Cardiac muscle cell (in vitro differentiated cells and primary cell): ENCODE data around the gene LRRC2. TPM values are rescaled to one million over a fixed set of nuclear protein-coding genes. Genes with fewer than 3 reads are reported as not detected.
"Not testable (repeated sequence)": the region's sequence is repeated elsewhere in the genome, so short reads cannot be mapped to it uniquely, and the experiment has no call there.

ENCODE experiments used
- DNase-seq, 2 donors: peaks; one replicate each; pipeline versions ENCODE4 v3.0.0 to v3.0.0-alpha.2; 2010 to 2017; ENCODE audit warnings: low read depth in 1 of 2, low spot score in 1 of 2
- H3K27ac ChIP-seq: fragments of 200-600 bp; sonication (generic); 2 replicates; pipeline ENCODE4 v1.5.1; 2016
- H3K27me3 ChIP-seq: fragments of 200-600 bp; sonication (generic); 2 replicates; pipeline ENCODE4 v1.6.0; 2016; ENCODE audit warnings: control low read depth
- H3K36me3 ChIP-seq: fragments of 200-600 bp; sonication (generic); 2 replicates; pipeline ENCODE4 v1.5.1; 2016; ENCODE audit warnings: control low read depth
- H3K4me1 ChIP-seq: fragments of 200-600 bp; sonication (generic); 2 replicates; pipeline ENCODE4 v1.8.1; 2017; ENCODE audit warnings: low read depth, mild to moderate bottlenecking, mixed run types
- H3K4me3 ChIP-seq: fragments of 200-600 bp; sonication (generic); 2 replicates; pipeline ENCODE4 v1.5.1; 2016; ENCODE audit warnings: mild to moderate bottlenecking
- H3K9me3 ChIP-seq: fragments of 200-600 bp; sonication (generic); 2 replicates; pipeline ENCODE4 v1.5.1; 2017; ENCODE audit warnings: low read depth, mild to moderate bottlenecking, control low read depth
- polyA plus RNA-seq: library from polyadenylated mRNA; unstranded; fragments of >200 nt; fragmentation: Nextera tagmentation; extraction: Ambion mirVana; gene quantifications from 2 replicates; pipeline ENCODE4 v1.2.1, GENCODE V29; 2016
- total RNA-seq: library from RNA; depleted of rRNA; stranded (reverse); fragments of >200 nt; gene quantifications from 2 replicates; pipeline ENCODE4 v1.2.3, GENCODE V29; 2016
- TF ChIP-seq, protein P1 (sequence below): IDR thresholded peaks from 2 replicates; pipeline ENCODE4 v1.5.1; 2012; ENCODE audit warnings: low read depth, mild to moderate bottlenecking, low read length

Gene LRRC2
- total and polyA plus RNA-seq, 2 experiments from 2014 or later = 0.77 to 1.6 TPM

DNA sequence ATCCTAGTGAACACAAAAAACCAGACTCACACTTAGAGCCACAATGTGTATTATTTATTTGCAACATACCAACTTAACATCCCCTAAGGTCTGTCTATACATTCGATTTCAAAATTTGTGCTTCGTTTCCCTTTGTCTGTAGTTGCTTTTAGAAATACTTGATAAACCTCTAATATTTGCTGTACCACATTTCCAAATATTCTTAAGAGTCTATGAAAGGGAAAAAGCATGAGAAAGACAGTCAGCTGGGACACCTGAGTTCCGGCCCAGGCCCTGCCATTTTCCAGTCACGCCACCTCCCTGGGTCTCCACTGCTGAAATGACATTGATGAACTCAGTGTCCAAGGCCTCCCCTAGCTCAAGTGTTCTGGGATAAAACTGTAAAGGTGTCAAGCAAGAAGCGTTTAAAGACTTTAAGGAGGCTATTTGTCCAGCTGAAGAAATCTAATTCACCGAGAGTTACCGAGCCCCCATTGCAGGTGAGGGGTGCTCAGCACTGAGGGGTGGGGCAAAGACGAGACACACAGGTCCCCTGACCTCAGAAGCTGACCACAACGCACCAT is 26.6 kb downstream of the LRRC2 start:
- Histone ChIP-seq H3K4me1 (peaks cover 16% of the 10 kb centered on the region), H3K27ac (peak overlapping the region; percentile 13), H3K9me3 (no peaks in the 10 kb centered on the region), H3K4me3 (no peak overlapping the region), H3K27me3 (no peaks in the 10 kb centered on the region), H3K36me3 (no peaks in the 10 kb centered on the region)
- DNase-seq = no peak
- TF ChIP-seq, protein P1, sequence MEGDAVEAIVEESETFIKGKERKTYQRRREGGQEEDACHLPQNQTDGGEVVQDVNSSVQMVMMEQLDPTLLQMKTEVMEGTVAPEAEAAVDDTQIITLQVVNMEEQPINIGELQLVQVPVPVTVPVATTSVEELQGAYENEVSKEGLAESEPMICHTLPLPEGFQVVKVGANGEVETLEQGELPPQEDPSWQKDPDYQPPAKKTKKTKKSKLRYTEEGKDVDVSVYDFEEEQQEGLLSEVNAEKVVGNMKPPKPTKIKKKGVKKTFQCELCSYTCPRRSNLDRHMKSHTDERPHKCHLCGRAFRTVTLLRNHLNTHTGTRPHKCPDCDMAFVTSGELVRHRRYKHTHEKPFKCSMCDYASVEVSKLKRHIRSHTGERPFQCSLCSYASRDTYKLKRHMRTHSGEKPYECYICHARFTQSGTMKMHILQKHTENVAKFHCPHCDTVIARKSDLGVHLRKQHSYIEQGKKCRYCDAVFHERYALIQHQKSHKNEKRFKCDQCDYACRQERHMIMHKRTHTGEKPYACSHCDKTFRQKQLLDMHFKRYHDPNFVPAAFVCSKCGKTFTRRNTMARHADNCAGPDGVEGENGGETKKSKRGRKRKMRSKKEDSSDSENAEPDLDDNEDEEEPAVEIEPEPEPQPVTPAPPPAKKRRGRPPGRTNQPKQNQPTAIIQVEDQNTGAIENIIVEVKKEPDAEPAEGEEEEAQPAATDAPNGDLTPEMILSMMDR = no peak

DNA sequence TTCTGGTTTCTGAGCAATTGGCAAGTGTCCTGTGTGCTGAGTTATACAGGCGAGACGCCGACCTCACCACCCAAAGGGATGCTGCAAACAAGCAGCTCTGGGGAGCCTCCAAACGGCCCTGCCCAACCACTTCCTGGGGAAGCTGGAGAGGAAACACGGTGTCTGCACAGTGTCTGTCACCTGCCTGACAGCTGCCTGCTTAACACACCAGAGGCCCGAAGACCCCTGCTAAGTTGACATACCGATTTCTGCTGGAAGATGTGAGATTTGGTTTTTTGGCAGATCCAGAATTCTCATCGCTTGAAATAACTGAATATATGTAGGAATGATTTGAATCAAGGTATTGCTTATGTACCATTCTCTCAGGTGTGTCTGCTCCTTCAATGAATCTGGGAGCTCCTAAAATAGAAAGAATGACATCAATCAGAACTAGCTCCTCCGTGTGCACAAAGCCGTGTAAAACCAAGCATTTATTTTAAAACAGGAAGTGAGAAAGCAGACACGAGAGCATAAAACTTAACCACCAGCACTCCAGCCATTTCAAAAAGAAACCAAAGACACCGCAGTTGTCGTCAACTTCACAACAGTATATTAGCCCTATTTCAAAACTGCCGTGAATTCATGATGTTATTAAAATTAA is 27.2 kb downstream of the LRRC2 start:
- H3K9me3 ChIP-seq = no peaks in the 10 kb centered on the region
- peak overlapping the region; percentile 13 for H3K27ac ChIP-seq
- no peak overlapping the region for H3K4me3 ChIP-seq
- peaks cover 16% of the 10 kb centered on the region for H3K4me1 ChIP-seq
- no peaks in the 10 kb centered on the region for H3K27me3 ChIP-seq
- H3K36me3 ChIP-seq = no peaks in the 10 kb centered on the region
- peak; percentile 41 to 68 for DNase-seq
- TF ChIP-seq, protein P1 = no peak

DNA sequence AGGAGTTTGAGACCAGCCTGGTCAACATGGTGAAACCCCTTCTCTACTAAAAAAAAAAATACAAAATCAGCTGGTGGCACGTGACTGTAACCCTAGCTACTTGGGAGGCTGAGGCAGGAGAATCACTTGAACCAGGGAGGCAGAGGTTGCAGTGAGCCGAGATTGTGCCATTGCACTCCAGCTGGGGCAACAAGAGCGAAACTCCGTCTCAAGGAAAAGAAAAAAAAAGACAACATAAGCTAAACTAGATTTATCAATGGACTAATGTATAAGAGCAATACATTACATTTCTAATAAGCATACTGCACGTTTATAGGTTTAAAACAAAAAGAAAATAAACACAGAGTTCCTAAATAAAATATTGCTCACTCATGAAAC is 27.7 kb downstream of the LRRC2 start:
- peak overlapping the region; percentile 13 for H3K27ac ChIP-seq
- not testable (repeated sequence) for H3K36me3 ChIP-seq, H3K4me3 ChIP-seq, H3K9me3 ChIP-seq, DNase-seq, H3K27me3 ChIP-seq
- peaks cover 16% of the 10 kb centered on the region for H3K4me1 ChIP-seq

DNA sequence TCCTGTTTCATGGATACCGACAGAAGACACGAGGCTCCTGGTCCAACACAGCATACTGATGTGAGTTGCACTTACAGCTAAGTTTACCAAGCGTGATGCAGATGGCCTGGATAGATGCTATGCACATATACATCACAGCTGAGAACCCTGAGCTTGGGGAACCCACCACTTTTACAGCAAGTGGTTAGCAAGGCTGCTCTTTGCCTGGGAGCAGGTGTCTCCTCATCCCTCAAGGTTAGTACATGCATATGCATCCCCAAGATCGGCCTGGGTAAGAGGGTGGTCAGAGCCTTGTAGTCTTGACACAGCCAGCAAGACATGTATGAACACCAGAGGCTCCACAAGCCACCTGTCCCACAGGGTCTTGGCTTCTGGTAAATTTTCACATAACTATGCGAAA is 28.3 kb downstream of the LRRC2 start:
- Histone ChIP-seq H3K9me3 (no peaks in the 10 kb centered on the region), H3K36me3 (no peaks in the 10 kb centered on the region), H3K27ac (no peak overlapping the region), H3K4me3 (no peak overlapping the region), H3K4me1 (peaks cover 16% of the 10 kb centered on the region), H3K27me3 (no peaks in the 10 kb centered on the region)
- DNase-seq = no peak
- TF ChIP-seq, protein P1 = no peak

DNA sequence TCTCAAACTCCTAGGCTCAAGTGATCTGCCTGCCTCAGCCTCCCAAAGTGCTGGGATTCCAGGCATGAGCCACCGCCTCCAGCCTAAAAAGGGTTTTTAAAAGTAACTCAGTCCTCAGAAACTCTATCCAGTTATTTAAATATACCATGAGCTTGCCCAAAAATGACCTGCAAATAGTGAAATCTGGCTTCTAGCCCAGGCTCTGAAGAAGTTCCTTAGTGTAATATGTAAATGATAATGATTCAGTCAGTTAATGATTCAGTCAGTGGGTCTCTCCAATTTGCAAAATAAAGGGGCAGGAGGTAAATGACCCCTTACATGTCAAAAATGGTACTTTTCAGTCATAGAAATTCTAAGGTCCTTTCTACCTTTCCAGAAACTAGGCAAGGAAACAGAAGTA is 28.8 kb downstream of the LRRC2 start:
- DNase-seq = no peak
- TF ChIP-seq, protein P1 = no peak
- no peaks in the 10 kb centered on the region for H3K36me3 ChIP-seq

DNA sequence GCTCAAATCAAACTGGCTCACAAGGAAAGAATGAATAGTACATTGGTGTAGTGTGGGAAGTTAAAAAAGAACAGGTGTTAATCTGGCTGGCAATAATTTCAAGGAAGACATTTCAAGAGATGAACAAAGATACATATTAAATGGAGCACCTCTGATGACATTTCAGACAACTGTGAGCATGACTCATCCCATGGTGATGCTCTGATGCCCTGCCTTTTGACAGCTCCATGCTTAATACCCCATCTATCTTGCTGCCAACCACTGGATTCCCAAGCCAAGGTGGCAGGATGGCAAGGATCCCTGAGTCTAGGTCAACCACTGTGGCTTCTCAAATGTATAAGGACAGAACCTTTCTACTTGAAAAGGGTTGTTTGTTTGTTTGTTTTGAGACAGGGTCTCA is 29.3 kb downstream of the LRRC2 start:
- no peaks in the 10 kb centered on the region for H3K36me3 ChIP-seq
- no peak overlapping the region for H3K27ac ChIP-seq
- H3K4me1 ChIP-seq = peaks cover 16% of the 10 kb centered on the region
- TF ChIP-seq, protein P1 = no peak
- no peak for DNase-seq
- no peaks in the 10 kb centered on the region for H3K27me3 ChIP-seq
- no peak overlapping the region for H3K4me3 ChIP-seq
- H3K9me3 ChIP-seq = no peaks in the 10 kb centered on the region

More for the DNA sequence above, 28.8 kb downstream of the LRRC2 start:
- no peak overlapping the region for H3K27ac ChIP-seq
- H3K27me3 ChIP-seq = no peaks in the 10 kb centered on the region
- peaks cover 16% of the 10 kb centered on the region for H3K4me1 ChIP-seq
- no peak overlapping the region for H3K4me3 ChIP-seq
- no peaks in the 10 kb centered on the region for H3K9me3 ChIP-seq
